NB4 (cell line): ENCODE data around the gene SMARCD1.
A peak's percentile ranks its signal among the peaks of the same experiment; 100 is the strongest.
"Not testable (repeated sequence)": the region's sequence is repeated elsewhere in the genome, so short reads cannot be mapped to it uniquely, and the experiment has no call there.

Experiments used
- DNase-seq: peaks from one replicate; pipeline ENCODE4 v3.0.0; 2010; ENCODE audit warnings: low read depth
- H3K4me3 ChIP-seq: one replicate; pipeline ENCODE4 v1.5.1; 2011; ENCODE audit warnings: mild to moderate bottlenecking, low read depth, low read length, moderate library complexity
- MYC ChIP-seq: IDR thresholded peaks from 2 replicates; pipeline ENCODE4 v1.6.1; 2011; ENCODE audit warnings: low read depth, low read length
- POLR2A ChIP-seq: IDR thresholded peaks from 2 replicates; pipeline ENCODE4 v1.6.1; 2011; ENCODE audit warnings: mild to moderate bottlenecking; ENCODE audit not compliant: insufficient read length; ENCODE audit errors: extremely low read depth
- TF ChIP-seq, protein P1 (sequence below): IDR thresholded peaks from 2 replicates; pipeline ENCODE4 v1.6.1; 2011; ENCODE audit warnings: low read depth, low read length
- TF ChIP-seq, protein P2 (sequence below): IDR thresholded peaks from one replicate; pipeline ENCODE4 v1.5.1; 2012; ENCODE audit warnings: low read depth, low read length

The SMARCD1 gene

DNA sequence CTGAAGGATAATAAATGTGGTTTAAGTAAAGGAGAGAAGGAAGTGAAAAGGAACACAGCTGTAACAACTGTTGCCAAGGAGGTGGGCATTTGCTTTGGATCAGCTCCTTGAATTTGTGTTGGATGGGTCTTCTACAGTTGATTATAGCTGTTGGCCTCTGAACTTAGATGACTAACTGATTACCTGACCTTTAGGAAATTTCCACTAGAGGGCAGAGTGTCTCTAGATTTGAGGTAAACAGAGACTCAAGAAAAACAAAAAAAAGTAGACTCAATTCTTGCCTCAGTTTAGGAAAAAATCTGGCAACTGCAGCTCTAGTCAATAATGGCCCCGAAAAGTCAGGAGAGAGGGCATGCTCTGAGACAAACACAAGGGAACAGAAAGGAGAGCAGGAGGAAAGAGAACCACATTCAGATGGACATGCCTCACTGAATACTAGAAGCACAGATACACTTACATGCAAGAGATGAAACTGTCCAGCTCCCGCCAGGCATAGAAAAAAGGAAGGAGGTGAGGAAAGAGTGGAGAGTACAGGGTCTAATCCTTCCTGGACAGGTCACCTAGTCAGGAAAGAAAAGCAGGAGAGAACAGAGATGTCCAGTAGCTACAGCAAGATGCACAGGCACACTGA is 47.5 kb downstream of the SMARCD1 start:
- TF ChIP-seq, protein P1, sequence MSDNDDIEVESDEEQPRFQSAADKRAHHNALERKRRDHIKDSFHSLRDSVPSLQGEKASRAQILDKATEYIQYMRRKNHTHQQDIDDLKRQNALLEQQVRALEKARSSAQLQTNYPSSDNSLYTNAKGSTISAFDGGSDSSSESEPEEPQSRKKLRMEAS, result no peak
- TF ChIP-seq, protein P2, sequence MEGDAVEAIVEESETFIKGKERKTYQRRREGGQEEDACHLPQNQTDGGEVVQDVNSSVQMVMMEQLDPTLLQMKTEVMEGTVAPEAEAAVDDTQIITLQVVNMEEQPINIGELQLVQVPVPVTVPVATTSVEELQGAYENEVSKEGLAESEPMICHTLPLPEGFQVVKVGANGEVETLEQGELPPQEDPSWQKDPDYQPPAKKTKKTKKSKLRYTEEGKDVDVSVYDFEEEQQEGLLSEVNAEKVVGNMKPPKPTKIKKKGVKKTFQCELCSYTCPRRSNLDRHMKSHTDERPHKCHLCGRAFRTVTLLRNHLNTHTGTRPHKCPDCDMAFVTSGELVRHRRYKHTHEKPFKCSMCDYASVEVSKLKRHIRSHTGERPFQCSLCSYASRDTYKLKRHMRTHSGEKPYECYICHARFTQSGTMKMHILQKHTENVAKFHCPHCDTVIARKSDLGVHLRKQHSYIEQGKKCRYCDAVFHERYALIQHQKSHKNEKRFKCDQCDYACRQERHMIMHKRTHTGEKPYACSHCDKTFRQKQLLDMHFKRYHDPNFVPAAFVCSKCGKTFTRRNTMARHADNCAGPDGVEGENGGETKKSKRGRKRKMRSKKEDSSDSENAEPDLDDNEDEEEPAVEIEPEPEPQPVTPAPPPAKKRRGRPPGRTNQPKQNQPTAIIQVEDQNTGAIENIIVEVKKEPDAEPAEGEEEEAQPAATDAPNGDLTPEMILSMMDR, result peak; percentile 57
- peak; percentile 76 for DNase-seq
- H3K4me3 ChIP-seq, result no peak overlapping the region

DNA sequence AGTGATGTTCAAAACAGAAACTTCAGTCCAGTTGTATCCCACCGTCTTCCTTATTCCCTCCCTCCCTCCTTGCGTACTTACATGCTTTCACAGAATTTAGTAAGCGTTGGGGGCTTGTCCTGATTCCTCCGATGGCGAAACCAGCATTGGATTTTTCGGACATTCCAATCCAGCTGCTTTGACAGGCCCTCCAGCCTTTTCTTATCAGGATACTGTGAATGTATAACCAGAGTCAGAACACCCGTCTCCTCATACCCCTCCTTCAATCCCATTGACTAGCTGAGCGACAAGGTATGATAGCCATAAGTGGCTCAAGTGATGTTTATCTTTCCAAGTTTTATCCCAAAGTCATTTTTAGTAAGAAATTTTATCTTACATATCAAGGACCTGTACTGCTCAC is 57.9 kb downstream of the SMARCD1 start:
- DNase-seq, result no peak
- TF ChIP-seq MYC (no peak), POLR2A (no peak)
- TF ChIP-seq, protein P2, result no peak
- TF ChIP-seq, protein P1, result no peak

DNA sequence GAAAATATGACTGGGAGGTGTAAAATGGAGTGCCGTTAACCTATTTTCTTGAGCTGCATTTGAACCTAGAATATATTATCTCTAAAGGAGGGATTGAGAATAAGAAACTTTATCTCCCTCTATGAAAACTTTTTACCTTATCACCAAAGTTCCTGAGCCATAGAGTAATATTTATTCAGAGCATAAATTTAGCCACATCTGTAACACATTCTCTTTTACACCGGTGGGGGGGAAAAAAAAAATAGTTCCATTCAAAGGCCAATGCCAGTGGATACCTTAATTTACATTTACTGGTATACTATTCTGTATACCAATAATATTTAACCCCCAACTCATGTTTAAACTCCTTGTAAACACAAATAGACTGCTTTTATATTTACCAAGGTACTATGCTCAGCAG is 60.3 kb downstream of the SMARCD1 start:
- TF ChIP-seq, protein P2, result no peak
- TF ChIP-seq POLR2A (no peak), MYC (no peak)
- TF ChIP-seq, protein P1, result no peak
- DNase-seq, result no peak
- no peak overlapping the region for H3K4me3 ChIP-seq

More for the DNA sequence above, 57.9 kb downstream of the SMARCD1 start:
- H3K4me3 ChIP-seq, result no peak overlapping the region

DNA sequence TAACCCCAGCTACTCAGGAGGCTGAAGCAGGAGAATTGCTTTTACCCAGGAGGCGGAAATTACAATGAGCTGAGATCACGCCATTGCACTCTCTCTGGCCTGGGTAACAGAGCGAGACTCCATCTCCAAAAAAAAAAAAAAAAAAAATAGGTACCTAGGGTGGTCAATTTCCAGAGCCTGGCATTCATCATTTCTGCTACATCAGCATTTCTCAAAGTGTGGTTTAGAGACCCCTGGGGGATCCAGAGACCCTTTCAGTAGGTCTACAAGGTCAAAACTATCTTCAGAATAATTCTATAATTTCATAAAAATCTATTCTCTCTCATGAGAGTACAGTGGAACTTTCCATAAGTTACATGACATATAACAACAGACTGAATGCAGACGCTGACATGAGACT is 62.1 kb downstream of the SMARCD1 start:
- no peak for DNase-seq
- TF ChIP-seq, protein P1, result no peak
- TF ChIP-seq MYC, result no peak
- TF ChIP-seq, protein P2, result no peak
- no peak for TF ChIP-seq POLR2A

DNA sequence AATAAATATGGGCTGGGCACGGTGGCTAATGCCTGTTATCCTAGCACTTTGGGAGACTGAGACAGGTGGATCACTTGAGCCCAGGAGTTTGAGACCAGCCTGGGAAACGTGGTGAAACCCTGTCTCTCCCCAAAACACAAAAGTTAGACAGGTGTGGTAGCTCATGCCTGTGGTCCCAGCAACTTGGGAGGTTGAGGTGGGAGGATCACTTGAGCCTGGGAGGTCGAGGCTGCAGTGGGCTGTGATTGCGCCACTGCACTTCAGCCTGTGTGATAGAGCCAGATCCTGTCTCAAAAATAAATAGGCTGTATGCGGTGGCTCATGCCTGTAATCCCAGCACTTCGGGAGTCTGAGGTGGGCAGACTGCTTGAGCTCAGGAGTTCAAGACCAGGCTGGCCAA is 62.9 kb downstream of the SMARCD1 start:
- not testable (repeated sequence) for H3K4me3 ChIP-seq, DNase-seq

More for the DNA sequence above, 62.1 kb downstream of the SMARCD1 start:
- no peak overlapping the region for H3K4me3 ChIP-seq

DNA sequence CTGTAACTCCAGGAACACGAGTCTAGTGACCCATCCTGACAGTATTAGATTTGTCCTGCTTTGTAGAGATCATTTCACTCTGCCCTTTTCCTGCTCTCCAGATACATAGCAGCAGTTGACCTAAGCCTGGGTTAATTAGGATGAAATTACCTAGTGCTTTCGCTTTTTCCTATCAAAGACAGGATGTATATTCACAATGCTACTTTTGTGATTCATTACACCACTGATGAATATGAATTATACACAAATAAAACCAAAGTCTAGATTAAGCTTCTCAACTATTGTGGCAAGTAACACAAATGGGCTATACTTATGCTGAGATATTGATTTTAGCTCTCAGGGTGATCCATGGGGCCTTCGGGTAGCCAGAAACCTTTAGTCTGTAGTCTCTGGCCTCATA is 64.2 kb downstream of the SMARCD1 start:
- DNase-seq, result no peak
- no peak for TF ChIP-seq POLR2A
- TF ChIP-seq, protein P1, result no peak

More for the DNA sequence above, 64.2 kb downstream of the SMARCD1 start:
- H3K4me3 ChIP-seq, result no peak overlapping the region
